KG1 (cell line): ENCODE results near the gene TRAT1.
A peak's percentile ranks its signal among the peaks of the same experiment; 100 is the strongest.
"Not testable (repeated sequence)": the region's sequence is repeated elsewhere in the genome, so short reads cannot be mapped to it uniquely, and the experiment has no call there.

Source experiments
- DNase-seq: peaks from one replicate; lab custom pipeline; 2025; lab: John Stamatoyannopoulos, UW

Gene TRAT1

DNA sequence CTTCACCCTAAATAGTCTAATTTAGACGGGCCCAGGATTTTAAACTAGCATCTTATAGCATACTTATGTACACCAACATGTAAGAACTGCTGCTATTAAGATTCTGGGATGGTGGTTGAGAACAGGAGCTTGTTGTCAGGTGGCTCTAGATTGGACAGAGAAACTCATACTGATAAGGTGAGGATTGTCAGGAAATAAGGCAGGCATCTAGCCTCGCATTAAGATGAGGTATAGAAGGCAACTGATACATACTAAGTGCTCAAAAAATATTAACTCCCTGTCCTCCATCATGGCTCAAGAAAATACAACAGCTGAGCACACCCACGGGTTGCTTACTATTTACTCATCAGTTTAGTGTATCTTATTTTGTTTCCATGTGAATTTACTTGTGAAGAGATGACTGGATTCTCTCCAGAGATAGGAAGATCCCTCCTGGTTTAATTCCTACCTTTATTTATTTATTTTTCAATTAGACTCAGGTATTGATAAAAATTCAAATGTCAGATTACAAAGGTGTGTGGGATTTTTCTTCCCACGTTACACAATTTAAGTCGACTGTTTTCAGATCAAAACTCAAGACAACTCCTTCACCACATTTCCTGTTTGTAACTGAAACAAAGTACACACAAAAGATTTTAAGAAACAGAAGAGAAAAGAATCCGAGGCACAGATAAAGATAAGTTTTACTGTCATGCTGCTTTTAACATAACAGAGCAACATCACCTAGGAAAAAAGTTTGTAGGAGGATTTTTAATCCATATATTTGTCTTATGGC is at the start of gene TRAT1:
TRAT1 (plus strand) TSS at position 664 of the 775 bp plus-strand sequence. CDS start 142 bp downstream, outside the sequence.
- no peak for DNase-seq

DNA sequence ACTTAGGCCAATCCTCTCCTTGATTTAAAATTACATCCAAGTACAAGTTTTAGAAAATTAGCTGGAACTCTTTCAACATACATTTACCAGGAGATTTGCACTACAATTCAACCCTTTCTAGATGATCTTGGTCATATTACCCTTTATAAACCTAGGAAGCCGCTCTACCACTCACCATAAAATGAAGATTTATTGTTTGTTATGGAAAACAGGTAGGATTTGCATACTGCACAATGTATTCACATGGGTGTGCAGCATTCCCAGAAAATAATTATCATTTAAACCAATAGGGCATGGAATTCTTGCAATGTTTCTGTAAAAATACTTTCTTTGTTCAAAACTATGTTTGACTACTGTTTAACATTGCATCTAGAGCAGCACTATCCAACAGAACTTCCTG is 46.9 kb upstream of the TRAT1 start:
- DNase-seq: no peak

- DNase-seq: no peak
These were observed 43.1 kb upstream of the TRAT1 start for GRCh38 chr3:108779496-108779895.

DNA sequence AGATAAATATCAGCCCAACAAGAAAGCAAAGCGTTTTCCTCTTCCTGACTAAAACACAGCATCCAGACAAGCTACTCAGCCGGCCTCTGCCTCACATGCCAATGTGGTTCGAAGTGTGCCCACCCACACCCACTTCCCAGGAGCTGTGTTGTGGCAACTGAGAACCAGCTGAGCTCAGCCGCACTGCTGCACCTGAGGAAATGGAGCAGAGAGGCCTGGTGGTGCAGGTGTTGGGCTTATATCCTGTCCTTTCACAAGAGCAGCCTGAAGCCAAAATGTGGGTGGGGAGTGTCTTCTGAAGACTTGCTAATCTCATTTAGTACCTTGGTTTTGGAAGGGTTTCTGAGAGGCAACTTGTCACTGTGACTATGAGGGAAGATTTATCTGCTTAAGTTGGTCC is 42.4 kb upstream of the TRAT1 start:
- DNase-seq: no peak

DNA sequence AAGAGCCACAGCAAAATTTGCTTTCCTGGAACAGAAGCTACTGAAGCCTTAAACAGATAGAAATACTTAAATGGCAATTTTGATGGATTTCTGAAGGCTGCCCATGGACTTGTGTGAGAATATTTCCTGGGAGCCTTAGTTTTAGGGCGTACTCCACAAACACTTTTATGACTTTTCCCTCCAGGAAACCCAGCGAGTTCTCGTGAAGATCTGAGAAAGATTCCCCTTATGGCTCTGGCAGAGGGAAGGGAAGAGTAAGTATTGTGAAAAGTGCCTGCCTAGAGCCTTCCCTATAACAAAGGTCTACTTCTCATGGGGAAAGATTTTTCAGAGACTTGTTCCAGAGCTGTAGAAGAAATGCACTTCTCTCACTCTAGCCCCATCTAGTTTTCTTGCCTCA is 31.1 kb upstream of the TRAT1 start:
- no peak for DNase-seq

DNA sequence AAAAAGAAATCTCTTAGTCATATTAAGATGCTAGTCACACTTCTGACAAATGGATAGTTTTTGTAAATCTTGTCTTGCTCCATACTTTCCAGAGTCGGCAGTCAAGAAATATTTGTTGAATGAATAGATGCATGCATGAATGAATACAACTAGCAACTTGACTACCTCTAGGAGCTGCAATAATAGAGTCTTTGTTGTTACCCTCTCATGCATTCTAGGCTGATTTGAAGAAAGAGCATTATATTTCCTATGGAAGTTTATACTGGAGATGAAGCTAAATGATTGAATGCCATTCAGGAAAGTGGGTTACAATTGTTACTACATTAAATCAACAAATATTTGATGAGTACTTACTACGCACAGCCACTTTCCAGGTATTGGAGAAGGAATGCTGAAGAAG is 18.1 kb upstream of the TRAT1 start:
- DNase-seq: no peak

DNA sequence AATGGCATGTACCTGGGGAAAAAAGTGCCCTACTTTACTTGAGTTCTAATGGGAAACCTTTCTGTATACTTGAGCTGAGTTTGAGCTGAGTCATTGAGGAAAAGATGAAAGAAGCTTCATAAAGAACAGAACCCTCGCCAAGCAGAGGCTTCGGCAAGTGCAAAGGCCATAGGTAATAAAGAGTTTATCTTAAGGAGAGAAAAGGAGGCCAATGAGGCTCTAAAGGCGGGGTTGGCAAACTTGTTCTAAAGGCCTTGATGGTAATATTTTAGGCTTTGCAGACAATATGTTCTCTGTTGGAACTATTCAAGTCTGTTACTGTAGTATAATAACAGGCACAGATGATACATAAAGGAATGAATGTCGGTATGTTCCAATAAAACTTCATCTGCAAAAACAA is 17.6 kb upstream of the TRAT1 start:
- DNase-seq: no peak

DNA sequence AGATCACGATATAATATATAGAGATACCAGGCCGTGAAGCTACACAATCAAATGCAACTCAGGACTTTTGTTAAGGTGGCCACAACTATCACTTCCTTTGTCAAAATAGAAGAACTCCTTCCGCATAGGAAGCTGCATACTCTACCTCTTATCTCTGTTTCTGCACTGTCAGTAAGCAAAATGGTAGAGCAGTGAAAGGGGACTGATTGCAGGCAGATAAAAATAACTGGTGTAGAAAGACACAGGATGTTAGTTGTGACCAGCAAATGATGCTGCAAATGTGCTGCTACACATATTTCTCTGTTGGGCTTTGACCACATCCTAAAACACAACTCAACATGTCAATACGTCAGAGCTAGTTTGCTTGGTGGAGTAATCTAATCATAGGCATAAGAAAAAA is 16.3 kb upstream of the TRAT1 start:
- peak; percentile 18 for DNase-seq

DNA sequence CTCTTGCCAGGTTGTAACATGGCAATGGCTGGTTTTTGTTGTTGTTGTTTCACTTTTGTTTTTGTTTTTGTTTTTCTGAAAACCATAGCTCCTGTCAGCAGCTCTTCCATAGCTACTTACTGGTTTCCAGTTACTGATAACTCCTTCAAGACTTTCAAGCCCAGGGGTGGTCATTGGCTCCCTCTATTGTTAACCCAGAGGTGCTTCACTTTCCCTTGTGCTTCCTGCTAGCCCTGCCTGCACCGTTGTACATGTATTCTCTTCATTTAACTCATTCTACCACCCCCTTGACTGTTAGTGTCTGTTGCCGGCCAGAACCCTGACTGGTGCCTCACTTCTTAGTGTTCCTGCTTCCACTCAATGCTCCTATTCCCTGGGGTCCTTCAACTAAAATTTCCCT is 4.2 kb upstream of the TRAT1 start:
- no peak for DNase-seq

GRCh38 chr3:108820586-108820985 is 2.0 kb upstream of the TRAT1 start:
- no peak for DNase-seq

- DNase-seq: no peak
These were observed 641 bp downstream of the TRAT1 start for GRCh38 chr3:108823227-108823626.

DNA sequence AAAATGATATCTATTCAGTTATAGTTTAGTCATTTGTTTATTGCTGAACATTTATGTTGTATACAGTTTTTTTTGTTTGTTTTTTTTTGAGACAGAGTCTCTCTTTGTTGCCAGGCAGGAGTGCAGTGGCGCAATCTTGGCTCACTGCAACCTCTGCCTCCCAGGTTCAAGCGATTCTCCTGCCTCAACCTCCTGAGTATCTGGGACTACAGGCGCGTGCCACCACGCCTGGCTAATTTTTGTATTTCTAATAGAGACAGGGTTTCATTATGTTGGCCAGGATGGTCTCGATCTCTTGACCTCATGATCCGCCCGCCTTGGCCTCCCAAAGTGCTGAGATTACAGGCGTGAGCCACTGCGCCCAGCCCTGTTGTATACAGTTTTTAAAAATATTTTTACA is 1.2 kb downstream of the TRAT1 start:
- not testable (repeated sequence) for DNase-seq

DNA sequence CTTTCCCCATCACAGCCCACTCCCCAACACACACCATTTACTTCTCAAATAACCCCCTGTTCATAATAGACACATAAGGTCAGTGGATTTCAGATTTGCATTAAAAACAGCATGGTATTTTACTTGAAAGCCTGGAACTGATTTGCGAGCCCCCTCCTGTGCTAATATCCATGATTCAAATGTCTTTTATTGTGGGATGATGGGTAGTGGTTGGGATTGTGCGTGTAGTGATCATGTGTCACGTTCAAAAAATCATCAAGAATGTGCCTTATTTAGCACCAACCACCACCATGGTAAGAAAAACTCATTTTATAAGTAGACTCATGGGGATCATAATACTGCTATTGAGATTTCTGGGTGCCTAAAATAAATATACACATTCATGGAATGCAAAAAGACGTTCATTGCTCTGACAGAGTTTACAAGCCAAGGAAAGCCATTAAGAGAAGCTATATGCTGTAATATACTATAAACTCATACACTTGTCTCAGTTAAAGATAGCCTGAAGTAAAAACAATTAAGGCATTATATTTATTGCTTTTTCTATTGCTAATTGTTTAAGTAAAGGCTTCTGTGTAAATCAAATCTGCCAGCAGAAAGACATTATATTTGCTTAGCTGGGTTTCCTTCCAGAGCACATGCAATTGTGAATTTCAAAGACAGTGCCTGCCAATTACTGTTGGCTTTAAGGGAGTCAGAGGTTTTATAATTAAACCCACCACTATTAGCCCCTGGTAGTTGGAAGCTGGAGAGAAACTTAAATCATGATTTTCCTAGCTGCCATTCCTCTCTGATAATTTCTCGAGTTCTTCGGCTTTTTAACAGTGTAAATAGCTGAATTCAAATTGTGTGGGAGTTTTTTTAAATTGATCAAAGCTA is 4.0 kb downstream of the TRAT1 start:
- DNase-seq: no peak

GRCh38 chr3:108830381-108830780 is 7.8 kb downstream of the TRAT1 start:
- no peak for DNase-seq

GRCh38 chr3:108830991-108831614 is 8.5 kb downstream of the TRAT1 start:
- no peak for DNase-seq

- no peak for DNase-seq
These were observed 11.0 kb downstream of the TRAT1 start for GRCh38 chr3:108833611-108834010.

- DNase-seq: no peak
These were observed 12.0 kb downstream of the TRAT1 start for GRCh38 chr3:108834551-108834950.

GRCh38 chr3:108835101-108835500 is 12.5 kb downstream of the TRAT1 start:
- DNase-seq: no peak

- no peak for DNase-seq
These were observed 15.8 kb downstream of the TRAT1 start for GRCh38 chr3:108838436-108838835.

- no peak for DNase-seq
These were observed 23.2 kb downstream of the TRAT1 start for GRCh38 chr3:108845709-108846293.

- no peak for DNase-seq
These were observed 24.6 kb downstream of the TRAT1 start for GRCh38 chr3:108847187-108847586.

GRCh38 chr3:108849075-108849474 is 26.5 kb downstream of the TRAT1 start:
- no peak for DNase-seq
